ENCODE data around the gene SNAI1.
A peak's percentile ranks its signal among the peaks of the same experiment; 100 is the strongest.

Gene SNAI1

DNA sequence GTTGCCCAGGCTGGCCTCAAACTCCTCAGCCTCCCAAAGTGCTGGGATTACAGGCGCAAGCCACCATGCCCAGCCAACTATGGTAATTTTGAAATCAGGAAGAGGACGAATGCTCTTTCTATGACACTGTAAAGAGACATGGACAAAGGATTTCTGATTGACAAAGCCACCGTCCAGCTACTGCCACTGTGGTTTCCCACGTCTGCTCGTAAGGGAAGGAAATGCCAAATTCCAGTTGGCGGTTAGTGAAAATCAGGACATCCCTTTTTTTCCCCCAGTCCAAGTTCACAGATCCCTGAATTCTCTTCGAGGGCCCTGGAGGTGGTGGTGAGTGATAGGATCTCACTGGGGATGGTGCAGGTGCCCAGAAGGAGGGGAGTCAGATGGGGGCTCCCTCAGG lies 31.2 kb downstream of the SNAI1 start:
- no peak for DNase-seq (ENCODE audit: low read depth)

GRCh38 chr20:50014570-50015562 lies 32.1 kb downstream of the SNAI1 start:
- DNase-seq (ENCODE audit: low read depth) = no peak

GRCh38 chr20:50015636-50015992 lies 32.8 kb downstream of the SNAI1 start:
- DNase-seq (ENCODE audit: low read depth) = no peak

DNA sequence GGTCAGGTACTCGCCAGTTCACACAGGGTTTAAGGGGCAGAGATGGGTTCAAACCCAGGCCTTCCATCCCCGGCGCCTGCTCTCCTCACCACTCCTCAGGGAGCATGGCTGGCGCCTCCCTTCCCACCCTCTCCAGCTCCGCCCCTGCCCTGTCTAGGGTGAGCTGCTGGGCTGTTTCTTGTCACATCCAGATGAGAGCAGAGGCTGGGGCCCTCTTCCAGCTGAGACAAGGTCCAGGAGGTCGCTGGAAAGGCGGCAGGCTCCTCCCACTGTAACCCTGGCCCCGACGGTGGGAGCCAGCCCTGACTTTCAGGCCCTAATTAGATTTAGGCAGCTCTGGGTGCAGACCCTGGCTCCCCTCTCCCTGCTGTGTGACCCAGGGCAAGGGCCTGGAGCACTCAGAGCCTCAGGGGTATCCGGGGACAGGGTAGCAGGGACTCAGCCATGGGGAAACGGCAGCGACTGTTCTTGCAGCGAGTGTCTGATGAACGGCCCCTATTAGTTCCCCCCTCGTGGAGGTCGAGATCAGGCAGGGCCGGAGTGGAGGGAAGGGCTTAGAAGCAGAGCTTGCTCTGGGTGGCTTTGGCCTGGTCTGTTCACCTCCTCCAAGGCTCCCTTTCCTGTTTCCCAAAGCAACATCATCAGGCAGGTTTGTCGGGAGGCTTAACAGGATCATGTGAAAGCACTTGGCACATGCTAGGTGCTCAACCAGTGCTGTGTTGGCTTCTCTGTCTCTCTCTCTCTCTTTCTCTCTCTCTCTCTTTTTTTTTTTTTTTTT lies 33.4 kb downstream of the SNAI1 start:
- DNase-seq (ENCODE audit: low read depth) = no peak

- no peak for DNase-seq (ENCODE audit: low read depth)
These were observed 34.4 kb downstream of the SNAI1 start for GRCh38 chr20:50017160-50017559.

DNA sequence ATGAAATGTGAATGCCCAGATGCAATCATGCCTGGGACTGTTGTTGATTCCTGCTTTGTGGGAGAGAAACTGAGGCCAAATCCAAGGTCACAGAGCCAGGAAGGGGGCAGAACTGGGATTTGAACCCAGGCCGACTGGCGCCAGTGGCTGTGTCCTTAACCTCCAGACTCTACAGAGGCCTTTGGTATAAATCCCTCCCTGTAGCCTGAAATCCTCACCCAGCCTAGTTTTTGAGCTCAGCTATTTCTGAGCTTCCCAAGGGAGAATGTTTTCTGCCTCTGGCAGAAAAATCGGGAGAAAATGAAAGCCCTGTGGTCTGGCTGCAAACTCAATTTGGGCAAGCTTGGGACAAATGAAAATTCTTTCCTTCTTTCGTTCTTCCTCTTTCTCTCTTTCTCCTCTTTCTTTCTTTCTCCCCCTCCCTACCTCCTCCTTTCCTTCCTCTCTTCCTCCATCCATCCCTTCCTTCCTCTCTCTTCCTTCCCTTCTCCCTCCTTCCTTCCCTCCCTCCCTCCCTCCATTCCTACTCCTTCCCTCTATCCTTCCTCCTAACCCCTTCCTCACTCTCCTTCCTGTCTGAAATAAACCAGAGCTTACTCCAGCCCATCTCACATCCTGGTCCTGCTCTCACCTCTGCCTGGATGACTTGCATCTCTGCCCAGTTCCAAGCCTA lies 34.9 kb downstream of the SNAI1 start:
- peak; percentile 64 for DNase-seq (ENCODE audit: low read depth)

- DNase-seq (ENCODE audit: low read depth) = no peak
These were observed 36.9 kb downstream of the SNAI1 start for GRCh38 chr20:50019466-50020256.

- DNase-seq (ENCODE audit: low read depth) = no peak
These were observed 37.5 kb downstream of the SNAI1 start for GRCh38 chr20:50020288-50020687.

DNA sequence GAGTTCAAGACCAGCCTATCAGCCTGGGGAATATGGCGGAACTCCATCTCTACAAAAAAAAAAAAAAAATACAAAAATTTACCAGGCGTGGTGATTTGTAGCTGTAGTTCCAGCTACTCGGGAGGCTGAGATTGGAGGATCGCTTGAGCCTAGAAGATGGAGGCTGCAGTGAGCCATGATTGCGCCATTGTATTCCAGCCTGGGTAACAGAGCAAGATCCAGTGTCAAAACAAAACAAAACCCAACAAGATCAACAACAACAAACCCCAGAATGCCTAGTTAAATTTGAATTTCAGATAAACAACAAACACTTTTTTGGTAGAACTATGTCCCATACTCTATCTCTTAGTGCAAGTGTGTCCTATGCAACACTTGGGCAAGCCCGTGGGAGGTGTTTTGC lies 39.9 kb downstream of the SNAI1 start:
- no peak for DNase-seq (ENCODE audit: low read depth)

DNA sequence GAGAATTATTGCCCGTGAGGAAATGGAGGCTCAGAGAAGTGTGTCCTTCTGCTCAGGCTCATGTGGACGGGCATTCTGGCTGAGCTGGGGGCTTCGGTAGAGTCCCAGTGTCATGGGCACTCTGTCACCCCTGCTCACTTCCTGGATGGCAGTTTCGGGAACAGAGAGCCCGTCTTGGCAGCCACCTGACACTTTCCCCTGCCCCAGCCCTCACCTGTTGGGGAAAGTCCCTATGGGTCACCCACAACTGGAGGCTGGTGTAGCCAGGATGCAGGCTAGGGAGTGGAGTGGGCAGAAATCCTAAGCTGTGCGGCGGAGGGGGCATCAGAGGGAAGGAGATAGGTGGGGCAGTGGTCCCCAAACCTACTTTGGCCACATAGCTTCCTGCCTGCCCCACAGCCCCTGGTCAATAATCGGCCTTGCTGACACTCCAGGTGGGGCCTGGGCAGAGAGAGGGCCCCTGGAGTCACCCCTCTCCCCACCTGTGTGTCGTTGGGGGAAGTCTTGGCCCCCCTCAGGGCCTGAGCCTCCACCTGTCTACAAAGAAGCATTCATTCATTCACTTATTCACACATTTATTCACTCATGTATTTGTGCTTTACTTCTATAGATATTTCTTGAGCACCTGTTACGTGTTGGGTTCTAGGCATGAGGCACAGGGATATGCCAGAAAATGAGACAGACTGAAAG lies 40.5 kb downstream of the SNAI1 start:
- DNase-seq (ENCODE audit: low read depth) = no peak

- DNase-seq (ENCODE audit: low read depth) = no peak
These were observed 44.2 kb downstream of the SNAI1 start for GRCh38 chr20:50026746-50027575.

GRCh38 chr20:50027611-50028105 lies 44.9 kb downstream of the SNAI1 start:
- peak; percentile 88 for DNase-seq (ENCODE audit: low read depth)

GRCh38 chr20:50029083-50029696 lies 46.4 kb downstream of the SNAI1 start:
- no peak for DNase-seq (ENCODE audit: low read depth)

GRCh38 chr20:50029697-50030461 lies 47.1 kb downstream of the SNAI1 start:
- DNase-seq (ENCODE audit: low read depth) = peak; percentile 96

GRCh38 chr20:50032955-50033666 lies 50.3 kb downstream of the SNAI1 start:
- no peak for DNase-seq (ENCODE audit: low read depth)

DNA sequence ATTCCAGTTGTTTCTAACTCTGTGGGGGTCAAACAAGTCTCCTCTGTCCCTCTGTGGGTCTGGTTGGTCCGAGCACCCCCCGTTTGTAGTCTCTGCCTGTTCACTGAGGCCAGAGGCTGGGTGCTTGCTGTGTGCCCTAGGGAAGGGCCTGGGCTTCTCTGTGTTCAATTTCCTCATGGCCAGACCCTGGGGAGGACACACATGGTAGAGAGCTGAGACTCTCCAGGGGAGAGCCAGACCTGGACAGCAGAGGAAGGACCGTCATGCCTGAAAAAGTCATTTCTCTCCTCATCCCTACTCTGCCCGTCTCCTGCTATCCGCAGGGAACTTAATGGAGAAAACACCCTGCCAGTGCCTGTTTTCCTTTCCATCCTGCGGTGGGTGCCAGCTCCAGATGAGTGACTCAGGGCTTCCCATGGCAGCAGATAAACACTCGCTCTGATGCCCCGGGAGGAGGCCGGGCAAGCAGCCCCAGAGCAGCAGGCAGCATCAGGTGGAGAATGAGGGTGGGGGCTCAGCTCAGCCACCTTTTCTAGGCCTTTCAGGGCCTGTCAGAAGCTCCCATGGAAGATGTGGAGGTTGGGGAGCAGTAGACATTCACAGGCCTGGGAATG lies 51.9 kb downstream of the SNAI1 start:
- DNase-seq (ENCODE audit: low read depth) = peak; percentile 62

GRCh38 chr20:50036703-50037102 lies 53.9 kb downstream of the SNAI1 start:
- DNase-seq (ENCODE audit: low read depth) = no peak

DNA sequence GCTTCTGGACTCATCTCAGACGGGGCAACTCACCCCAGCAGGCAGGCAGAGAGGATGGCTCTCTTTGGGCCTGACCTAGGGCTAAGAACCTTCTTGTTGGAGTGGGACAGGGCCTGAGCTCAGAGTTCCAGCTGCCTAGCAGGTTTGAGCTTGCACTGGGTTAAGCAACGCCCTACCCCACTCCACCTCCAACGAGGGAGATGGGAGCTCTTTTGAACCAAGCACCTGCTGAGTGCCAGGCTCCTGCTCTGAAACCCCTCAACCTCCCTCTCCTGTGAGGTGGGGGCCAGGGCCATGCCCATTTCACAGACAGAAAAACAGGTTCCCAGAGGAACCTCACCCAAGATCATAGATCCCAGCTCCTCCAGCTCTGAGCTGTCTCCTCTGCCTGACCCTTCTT lies 54.3 kb downstream of the SNAI1 start:
- no peak for DNase-seq (ENCODE audit: low read depth)
